HEK293T (cell line): ENCODE results near the gene PARD6A.

Experiments used
- ARNT ChIP-seq: fragments of 450-650 bp; IDR thresholded peaks from 2 replicates; pipeline ENCODE4 v1.6.1; 2017; ENCODE audit warnings: mild to moderate bottlenecking
- FOXK2 ChIP-seq: fragments of 450-650 bp; IDR thresholded peaks from 2 replicates; pipeline ENCODE4 v1.6.1; 2016; ENCODE audit warnings: mild to moderate bottlenecking
- SP1 ChIP-seq: fragments of 450-650 bp; IDR thresholded peaks from 2 replicates; pipeline ENCODE4 v1.6.1; 2017

- TF ChIP-seq FOXK2, result no peak
- no peak for TF ChIP-seq SP1
- TF ChIP-seq ARNT, result no peak
Observed at GRCh38 chr16:67663151-67663876, 2.6 kb downstream of the PARD6A start.
